MCF 10A (cell line): ENCODE results near the gene IFT122. TPM values are rescaled to one million over a fixed set of nuclear protein-coding genes. Genes with fewer than 3 reads are reported as not detected.

ENCODE experiments used
- BruUV-seq: library from RNA; stranded (reverse); fragments of 400-500 nt; replicated peaks from 2 replicates; lab custom pipeline; 2021; lab: Mats Ljungman, UMichigan
- CTCF ChIA-PET: fragments of 300-600 bp; sonication (Branson Sonifier 250); formaldehyde crosslinking; extraction: SDS; loops from one replicate; lab custom pipeline; 2021; ENCODE audit warnings: antibody characterized with exemption, inconsistent platforms; lab: Yijun Ruan, JAX
- POLR2A ChIA-PET: fragments of 300-600, 350-650 bp; sonication (Branson Sonifier 250); formaldehyde crosslinking; extraction: SDS; loops from one replicate; lab custom pipeline; 2020; ENCODE audit warnings: antibody characterized with exemption, inconsistent platforms; lab: Yijun Ruan, JAX
- DNase-seq: peaks from one replicate; pipeline ENCODE4 v3.0.0-alpha.2; 2018; ENCODE audit not compliant: unreplicated experiment
- H3K27ac Mint-ChIP-seq: one replicate; pipeline ENCODE4 v1.8.0; 2022; ENCODE audit warnings: mild to moderate bottlenecking, low read depth, mixed read lengths; ENCODE audit not compliant: unreplicated experiment
- H3K27me3 Mint-ChIP-seq: one replicate; pipeline ENCODE4 v1.8.0; 2022; ENCODE audit warnings: mixed read lengths; ENCODE audit not compliant: insufficient read depth, unreplicated experiment
- H3K36me3 Mint-ChIP-seq: one replicate; pipeline ENCODE4 v1.8.0; 2022; ENCODE audit warnings: mild to moderate bottlenecking, moderate library complexity, mixed read lengths; ENCODE audit not compliant: insufficient read depth, unreplicated experiment
- H3K4me1 Mint-ChIP-seq: one replicate; pipeline ENCODE4 v1.8.0; 2022; ENCODE audit warnings: mixed read lengths; ENCODE audit not compliant: insufficient read depth, unreplicated experiment
- H3K4me3 Mint-ChIP-seq: one replicate; pipeline ENCODE4 v1.8.0; 2022; ENCODE audit warnings: mild to moderate bottlenecking, moderate library complexity, mixed read lengths; ENCODE audit not compliant: unreplicated experiment
- H3K9me3 Mint-ChIP-seq: one replicate; pipeline ENCODE4 v1.8.0; 2022; ENCODE audit warnings: mixed read lengths; ENCODE audit not compliant: unreplicated experiment
- intact Hi-C: fragments of 100-400 bp; cut with micrococcal nuclease; formaldehyde crosslinking; loops from 2 replicates; pipeline ENCODE4 v1.14.1; 2022
- total RNA-seq: library from RNA; stranded (reverse); gene quantifications from 2 replicates; pipeline ENCODE4 v1.2.3, GENCODE V29; 2022
- TF ChIP-seq, protein P1 (sequence below): fragments of 200-600 bp; IDR thresholded peaks from one replicate; pipeline ENCODE4 v1.8.0; 2022; ENCODE audit warnings: antibody characterized with exemption, mild to moderate bottlenecking; ENCODE audit not compliant: unreplicated experiment

IFT122 gene
- total RNA-seq, 1 experiment from 2014 or later: 21.0 TPM

DNA sequence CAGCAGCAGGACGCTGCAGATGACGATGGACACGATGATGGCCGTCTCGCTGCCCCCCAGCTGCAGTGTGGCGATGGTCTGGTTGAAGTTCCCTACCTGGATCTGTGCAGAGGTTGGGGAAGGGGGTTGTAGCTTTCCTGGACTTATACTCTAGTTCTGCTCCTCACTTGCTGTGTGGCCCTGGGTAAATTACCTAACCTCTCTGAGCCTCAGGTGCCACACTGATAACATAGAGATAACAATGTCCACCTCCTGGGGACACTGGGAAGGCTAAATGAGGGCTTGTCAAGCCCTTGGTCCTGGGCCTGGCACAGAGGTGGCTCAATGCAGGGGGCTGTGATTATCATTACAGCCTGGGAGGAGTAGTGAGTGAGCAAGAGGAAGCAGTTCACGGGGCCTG is 129.8 kb downstream of the IFT122 start:
- no peaks in the 10 kb centered on the region for H3K27me3 Mint-ChIP-seq
- CTCF ChIA-PET: interaction anchor here (0.7 kb wide), 1 partner anchor 16 kb away, joined by 3 read pairs; no protein-coding TSS in a partner anchor
- no peaks in the 10 kb centered on the region for H3K4me1 Mint-ChIP-seq
- intact Hi-C loops: no loop called here
- TF ChIP-seq, protein P1, sequence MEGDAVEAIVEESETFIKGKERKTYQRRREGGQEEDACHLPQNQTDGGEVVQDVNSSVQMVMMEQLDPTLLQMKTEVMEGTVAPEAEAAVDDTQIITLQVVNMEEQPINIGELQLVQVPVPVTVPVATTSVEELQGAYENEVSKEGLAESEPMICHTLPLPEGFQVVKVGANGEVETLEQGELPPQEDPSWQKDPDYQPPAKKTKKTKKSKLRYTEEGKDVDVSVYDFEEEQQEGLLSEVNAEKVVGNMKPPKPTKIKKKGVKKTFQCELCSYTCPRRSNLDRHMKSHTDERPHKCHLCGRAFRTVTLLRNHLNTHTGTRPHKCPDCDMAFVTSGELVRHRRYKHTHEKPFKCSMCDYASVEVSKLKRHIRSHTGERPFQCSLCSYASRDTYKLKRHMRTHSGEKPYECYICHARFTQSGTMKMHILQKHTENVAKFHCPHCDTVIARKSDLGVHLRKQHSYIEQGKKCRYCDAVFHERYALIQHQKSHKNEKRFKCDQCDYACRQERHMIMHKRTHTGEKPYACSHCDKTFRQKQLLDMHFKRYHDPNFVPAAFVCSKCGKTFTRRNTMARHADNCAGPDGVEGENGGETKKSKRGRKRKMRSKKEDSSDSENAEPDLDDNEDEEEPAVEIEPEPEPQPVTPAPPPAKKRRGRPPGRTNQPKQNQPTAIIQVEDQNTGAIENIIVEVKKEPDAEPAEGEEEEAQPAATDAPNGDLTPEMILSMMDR: no peak
- no peak for DNase-seq
- POLR2A ChIA-PET: no interaction called here
- H3K4me3 Mint-ChIP-seq: no peak overlapping the region
- no peak overlapping the region for H3K27ac Mint-ChIP-seq
- no TSS peak for BruUV-seq
- no peaks in the 10 kb centered on the region for H3K36me3 Mint-ChIP-seq
- H3K9me3 Mint-ChIP-seq: no peaks in the 10 kb centered on the region

Other genes starting within 250 kb of the IFT122 start
- gene COPG1, start 190.6 kb upstream of the IFT122 start, total RNA-seq: 225 and 298 TPM in 2 replicates
- gene HMCES, start 161.4 kb upstream of the IFT122 start, total RNA-seq: 29.4 and 42.8 TPM in 2 replicates
- 0.22 TPM in 1 of 2 replicates, not detected in the other for gene EFCAB12, start 11.6 kb upstream of the IFT122 start, total RNA-seq
- 30.6 and 35.8 TPM in 2 replicates for gene MBD4, start 276 bp upstream of the IFT122 start, total RNA-seq
- gene RHO, start 88.4 kb downstream of the IFT122 start, total RNA-seq: not detected in 2 replicates
- gene H1-8, start 103.0 kb downstream of the IFT122 start, total RNA-seq: not detected in 2 replicates
- gene PLXND1, start 166.5 kb downstream of the IFT122 start, total RNA-seq: 5.6 and 6.2 TPM in 2 replicates